ENCODE measurements around the gene KRT81. TPM values are rescaled to one million over a fixed set of nuclear protein-coding genes. Genes with fewer than 3 reads are reported as not detected.
A peak's percentile ranks its signal among the peaks of the same experiment; 100 is the strongest.
"Not testable (repeated sequence)": the region's sequence is repeated elsewhere in the genome, so short reads cannot be mapped to it uniquely, and the experiment has no call there.

Gene KRT81
- total and polyA plus RNA-seq, 4 donors: 0.02 to 0.61 (median 0.23) TPM

- Histone ChIP-seq H3K4me3 (no peak overlapping the region), H3K9ac (ENCODE audit: insufficient read depth in 1 of 2, low read length in 2 of 2) (no peak overlapping the region), H3K4me1 (ENCODE audit: control insufficient read depth in 5 of 5, insufficient read depth in 5 of 5, low read length in 5 of 5) (peaks cover 0 to 6% (median 0%) of the 10 kb centered on the region in 5 donors), H3K36me3 (ENCODE audit: control insufficient read depth in 4 of 4, insufficient read depth in 4 of 4, low read length in 4 of 4) (no peaks in the 10 kb centered on the region), H3K27me3 (ENCODE audit: control insufficient read depth in 3 of 3, insufficient read depth in 3 of 3, low read length in 2 of 3) (peaks cover 3 to 80% (median 66%) of the 10 kb centered on the region in 3 donors), H3K9me3 (ENCODE audit: control insufficient read depth in 4 of 4, insufficient read depth in 3 of 4, low read length in 3 of 4) (no peaks in the 10 kb centered on the region), H3K27ac (ENCODE audit: low read depth in 1 of 2, low read length in 1 of 2) (no peak overlapping the region)
- DNase-seq (peak in 1 of 3 donors; percentile 10), ATAC-seq (ENCODE audit: insufficient read depth, low FRiP score) (no peak)
- no peak for TF ChIP-seq CTCF (IDR thresholded peaks at IDR 0.05; ENCODE audit: control extremely low read depth, extremely low read depth)
- WGBS, 2 donors: 90% methylated on average over 10 of the region's 10 CpGs
These were observed 37.0 kb downstream of the KRT81 start for GRCh38 chr12:52254180-52254964.

- ATAC-seq (ENCODE audit: insufficient read depth, low FRiP score) (no peak), DNase-seq (peak in 1 of 3 donors; percentile 6)
- H3K27me3 ChIP-seq (ENCODE audit: control insufficient read depth in 3 of 3, insufficient read depth in 3 of 3, low read length in 2 of 3): peaks cover 3 to 80% (median 65%) of the 10 kb centered on the region in 3 donors
- no peak overlapping the region for H3K9ac ChIP-seq (ENCODE audit: insufficient read depth in 1 of 2, low read length in 2 of 2)
- peaks cover 0 to 4% (median 0%) of the 10 kb centered on the region in 5 donors for H3K4me1 ChIP-seq (ENCODE audit: control insufficient read depth in 5 of 5, insufficient read depth in 5 of 5, low read length in 5 of 5)
- H3K9me3 ChIP-seq (ENCODE audit: control insufficient read depth in 4 of 4, insufficient read depth in 3 of 4, low read length in 3 of 4): no peaks in the 10 kb centered on the region
- no peak overlapping the region for H3K4me3 ChIP-seq
- 93 to 94% methylated on average over 14 of the region's 14 CpGs for WGBS, 2 donors
- no peak for TF ChIP-seq CTCF (IDR thresholded peaks at IDR 0.05; ENCODE audit: control extremely low read depth, extremely low read depth)
- no peak overlapping the region for H3K27ac ChIP-seq (ENCODE audit: low read depth in 1 of 2, low read length in 1 of 2)
- H3K36me3 ChIP-seq (ENCODE audit: control insufficient read depth in 4 of 4, insufficient read depth in 4 of 4, low read length in 4 of 4): no peaks in the 10 kb centered on the region
These were observed 37.7 kb downstream of the KRT81 start for GRCh38 chr12:52253391-52254179.

DNA sequence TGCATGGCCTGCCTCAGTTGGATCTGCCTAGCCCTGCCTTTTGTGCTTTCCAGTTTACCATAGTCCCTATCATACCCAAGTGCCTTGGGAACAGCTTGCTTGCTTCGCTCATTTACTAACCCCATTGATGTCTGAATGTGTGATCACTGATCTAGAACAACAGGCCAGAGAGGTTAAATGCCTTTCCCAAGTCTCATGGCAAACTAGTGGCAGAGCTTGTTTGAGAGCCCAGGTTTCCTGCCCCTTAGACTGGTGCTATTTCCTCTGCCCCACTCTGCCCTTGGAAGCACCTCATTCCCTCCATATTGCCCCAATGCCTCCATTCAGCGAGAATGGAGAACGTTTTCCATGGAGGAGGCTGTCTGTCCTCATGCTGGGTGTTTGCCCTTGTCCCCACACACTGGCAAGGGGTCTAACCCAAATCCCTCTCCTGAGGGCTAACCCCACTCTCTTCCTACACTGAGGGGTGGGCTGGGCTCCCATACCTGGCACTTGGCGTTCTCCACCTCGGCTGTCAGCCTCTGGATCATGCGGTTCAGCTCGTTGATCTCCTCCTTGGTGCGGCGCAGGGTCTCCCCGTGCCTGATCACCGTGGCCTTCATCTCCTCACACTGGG, 38.5 kb downstream of the KRT81 start:
- TF ChIP-seq CTCF (IDR thresholded peaks at IDR 0.05; ENCODE audit: control extremely low read depth, extremely low read depth): no peak
- ATAC-seq (ENCODE audit: insufficient read depth, low FRiP score) (no peak), DNase-seq (peak in 1 of 3 donors; percentile 4)
- 94 to 97% methylated on average over 11 of the region's 11 CpGs for WGBS, 2 donors
- peaks cover 3 to 77% (median 62%) of the 10 kb centered on the region in 3 donors for H3K27me3 ChIP-seq (ENCODE audit: control insufficient read depth in 3 of 3, insufficient read depth in 3 of 3, low read length in 2 of 3)
- peaks cover 0 to 4% (median 0%) of the 10 kb centered on the region in 5 donors for H3K4me1 ChIP-seq (ENCODE audit: control insufficient read depth in 5 of 5, insufficient read depth in 5 of 5, low read length in 5 of 5)
- no peaks in the 10 kb centered on the region for H3K9me3 ChIP-seq (ENCODE audit: control insufficient read depth in 4 of 4, insufficient read depth in 3 of 4, low read length in 3 of 4)
- H3K9ac ChIP-seq (ENCODE audit: insufficient read depth in 1 of 2, low read length in 2 of 2): no peak overlapping the region
- H3K36me3 ChIP-seq (ENCODE audit: control insufficient read depth in 4 of 4, insufficient read depth in 4 of 4, low read length in 4 of 4): no peaks in the 10 kb centered on the region
- no peak overlapping the region for H3K4me3 ChIP-seq
- H3K27ac ChIP-seq (ENCODE audit: low read depth in 1 of 2, low read length in 1 of 2): no peak overlapping the region

GRCh38 chr12:52252175-52252615, 39.1 kb downstream of the KRT81 start:
- H3K27me3 ChIP-seq (ENCODE audit: control insufficient read depth in 3 of 3, insufficient read depth in 3 of 3, low read length in 2 of 3): peaks cover 0 to 73% (median 56%) of the 10 kb centered on the region in 3 donors
- not testable (repeated sequence) for H3K9me3 ChIP-seq (ENCODE audit: control insufficient read depth in 4 of 4, insufficient read depth in 3 of 4, low read length in 3 of 4); H3K36me3 ChIP-seq (ENCODE audit: control insufficient read depth in 4 of 4, insufficient read depth in 4 of 4, low read length in 4 of 4); H3K4me3 ChIP-seq; H3K9ac ChIP-seq (ENCODE audit: insufficient read depth in 1 of 2, low read length in 2 of 2); ATAC-seq (ENCODE audit: insufficient read depth, low FRiP score); H3K4me1 ChIP-seq (ENCODE audit: control insufficient read depth in 5 of 5, insufficient read depth in 5 of 5, low read length in 5 of 5); H3K27ac ChIP-seq (ENCODE audit: low read depth in 1 of 2, low read length in 1 of 2)
- peak in 1 of 3 donors; percentile 6 for DNase-seq
- 88 to 90% methylated on average over 7 to 8 of the region's 8 CpGs for WGBS, 2 donors
